ENCODE results near the gene PRPF6.

The PRPF6 gene

GRCh38 chr20:64067733-64068307, 86.9 kb downstream of the PRPF6 start:
- DNase-seq = no peak

DNA sequence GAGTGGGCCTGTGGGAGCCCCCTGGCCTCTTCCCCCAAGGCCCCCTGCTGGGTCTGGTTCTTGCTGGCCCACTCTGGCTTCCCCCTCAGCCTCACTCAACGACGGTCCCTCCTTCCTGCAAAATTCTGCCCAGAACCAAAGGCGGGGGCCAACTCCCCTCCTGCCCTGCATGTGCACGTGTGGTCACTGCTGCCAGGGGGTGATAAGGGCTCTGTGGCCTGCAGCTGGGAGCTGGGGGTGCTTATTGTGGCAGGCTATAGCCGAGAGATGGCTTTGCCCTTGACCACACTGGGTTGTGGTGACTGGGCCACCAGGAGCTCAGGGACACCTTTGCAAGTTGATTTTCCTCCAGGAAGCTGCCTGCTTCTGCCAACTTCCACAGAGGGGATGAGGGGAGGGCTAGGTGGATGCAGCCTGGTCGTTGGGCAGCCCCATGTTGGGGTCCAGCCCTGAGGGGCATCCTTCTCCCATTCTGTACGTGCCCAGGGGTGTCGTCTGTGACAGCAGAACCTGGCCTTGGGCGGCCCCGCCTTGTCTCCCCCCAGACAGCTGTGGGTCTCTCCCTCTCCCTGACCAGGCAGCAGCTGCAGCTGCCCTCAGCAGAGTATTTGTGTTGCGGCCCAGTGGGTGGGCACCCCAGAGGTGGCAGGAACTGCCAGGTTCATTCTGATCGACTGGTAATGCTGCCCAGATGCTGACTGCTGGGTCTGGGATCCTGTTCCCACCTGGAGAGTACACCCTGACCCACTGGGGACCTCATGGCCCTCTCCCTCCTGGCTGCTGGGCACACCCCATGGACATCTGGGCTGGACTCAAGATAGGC, 87.7 kb downstream of the PRPF6 start:
- DNase-seq = peak; percentile 95

GRCh38 chr20:64069209-64069613, 88.3 kb downstream of the PRPF6 start:
- no peak for DNase-seq

- no peak for DNase-seq
Measured at GRCh38 chr20:64069614-64070243, 88.8 kb downstream of the PRPF6 start.

- DNase-seq = no peak
Measured at GRCh38 chr20:64070244-64070993, 89.5 kb downstream of the PRPF6 start.

DNA sequence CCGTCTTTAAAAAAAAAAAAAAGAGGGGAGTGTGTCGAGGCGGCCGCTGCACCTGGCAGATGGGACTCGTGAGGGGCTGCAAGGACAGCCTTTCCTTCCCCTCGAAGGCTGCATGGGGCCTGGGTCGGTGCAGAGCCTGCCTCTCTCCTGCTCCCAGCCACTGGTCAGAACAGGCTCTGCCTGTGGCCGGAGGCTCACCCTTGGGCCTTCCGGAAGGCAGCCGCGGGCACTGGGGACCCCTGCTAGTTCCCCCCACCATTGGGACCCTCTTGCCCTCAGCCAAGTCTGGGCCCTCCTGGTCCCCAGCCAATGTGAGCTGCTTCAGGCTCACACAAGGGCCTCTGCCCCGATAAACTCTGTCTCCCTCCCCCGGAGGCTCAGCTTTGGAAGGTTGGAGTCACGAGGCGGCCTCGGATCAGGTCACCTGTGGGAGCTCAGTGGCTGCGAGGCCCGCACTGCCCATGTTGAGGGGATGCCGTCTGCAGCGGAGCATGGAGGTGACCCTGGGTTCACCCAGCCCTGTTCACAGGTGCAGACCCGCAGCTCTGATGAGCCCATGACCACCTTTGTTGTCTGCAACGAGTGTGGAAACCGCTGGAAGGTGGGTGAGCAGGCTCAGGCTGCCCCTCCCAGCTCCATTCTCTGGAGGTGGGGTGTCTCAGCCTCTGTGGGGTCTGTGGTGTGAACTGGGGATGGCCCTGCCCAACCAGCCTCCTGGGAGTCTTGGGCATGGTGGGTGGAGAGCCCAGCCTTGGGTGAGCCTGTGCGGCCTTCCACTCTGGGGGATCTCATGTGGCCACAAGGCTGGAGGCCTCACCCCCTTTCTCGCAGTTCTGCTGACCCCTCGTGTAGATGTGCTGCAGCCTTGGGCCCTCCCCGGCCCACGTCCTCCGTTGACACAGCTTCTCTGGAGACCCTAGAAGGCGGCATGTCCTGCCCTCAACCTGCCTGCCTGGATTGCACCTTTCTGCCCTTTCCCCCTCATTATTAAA, 90.7 kb downstream of the PRPF6 start:
- no peak for DNase-seq

DNA sequence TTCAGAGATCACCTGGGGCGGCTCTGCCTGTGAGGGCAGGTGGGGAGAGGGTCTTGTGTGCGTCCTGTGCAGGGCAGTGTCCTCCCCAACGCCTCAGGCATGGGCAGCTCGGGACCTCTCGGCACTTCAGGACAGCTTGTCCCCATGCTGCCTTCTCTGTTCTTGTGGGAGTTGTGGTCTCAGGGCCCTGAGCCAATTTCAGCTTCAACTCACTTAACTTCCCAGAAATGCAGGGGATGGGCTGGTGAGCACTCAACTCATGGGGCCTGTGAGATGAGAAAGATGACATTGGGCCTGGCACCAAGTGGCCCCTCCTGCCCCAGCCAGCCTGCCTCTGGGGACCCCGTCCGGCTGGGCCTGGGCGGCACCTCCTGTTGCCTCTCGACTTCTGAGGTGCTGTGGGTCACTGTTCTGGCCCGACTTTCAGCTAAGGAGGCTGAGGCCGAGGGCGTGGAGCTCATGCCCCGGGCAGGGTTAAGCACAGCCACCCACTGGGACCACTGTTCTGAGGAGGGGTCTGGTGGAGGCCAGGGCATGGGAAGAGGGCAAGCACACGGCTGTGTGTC, 91.6 kb downstream of the PRPF6 start:
- DNase-seq = peak; percentile 73

DNA sequence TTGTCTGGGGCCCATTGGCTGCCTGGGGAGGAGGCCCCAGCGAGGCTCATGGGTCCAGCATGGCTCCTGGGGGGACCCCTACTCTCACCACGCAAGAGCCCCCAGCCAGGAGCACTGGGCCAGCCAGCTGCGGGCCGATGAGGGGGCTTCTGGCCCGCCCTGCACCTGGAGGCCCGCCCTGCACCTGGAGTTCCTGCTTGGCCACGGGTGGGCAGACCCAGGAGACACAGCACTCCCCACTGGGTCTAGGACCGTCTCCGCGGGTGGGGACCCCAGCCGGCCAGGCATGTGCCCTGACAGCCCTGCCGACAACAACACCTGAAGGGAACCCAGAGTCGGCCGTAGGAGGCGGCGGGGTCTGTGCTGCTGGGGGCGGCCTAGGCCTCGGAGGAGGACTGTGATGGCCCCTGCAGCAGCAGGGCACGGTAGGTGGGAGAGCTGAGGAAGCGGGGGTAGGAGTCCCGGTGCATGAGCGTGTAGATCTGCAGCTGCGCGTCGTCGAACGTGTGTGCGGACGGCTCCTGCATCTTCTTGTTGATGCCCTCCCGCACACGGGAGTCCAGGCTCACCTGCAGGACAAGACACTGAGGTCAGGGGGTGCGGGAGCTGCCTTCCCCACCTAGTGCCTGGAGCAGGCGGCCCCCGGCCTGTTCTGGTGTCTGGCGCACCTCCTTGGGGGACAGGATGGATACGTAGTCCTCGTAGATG, 92.7 kb downstream of the PRPF6 start:
- DNase-seq = no peak

DNA sequence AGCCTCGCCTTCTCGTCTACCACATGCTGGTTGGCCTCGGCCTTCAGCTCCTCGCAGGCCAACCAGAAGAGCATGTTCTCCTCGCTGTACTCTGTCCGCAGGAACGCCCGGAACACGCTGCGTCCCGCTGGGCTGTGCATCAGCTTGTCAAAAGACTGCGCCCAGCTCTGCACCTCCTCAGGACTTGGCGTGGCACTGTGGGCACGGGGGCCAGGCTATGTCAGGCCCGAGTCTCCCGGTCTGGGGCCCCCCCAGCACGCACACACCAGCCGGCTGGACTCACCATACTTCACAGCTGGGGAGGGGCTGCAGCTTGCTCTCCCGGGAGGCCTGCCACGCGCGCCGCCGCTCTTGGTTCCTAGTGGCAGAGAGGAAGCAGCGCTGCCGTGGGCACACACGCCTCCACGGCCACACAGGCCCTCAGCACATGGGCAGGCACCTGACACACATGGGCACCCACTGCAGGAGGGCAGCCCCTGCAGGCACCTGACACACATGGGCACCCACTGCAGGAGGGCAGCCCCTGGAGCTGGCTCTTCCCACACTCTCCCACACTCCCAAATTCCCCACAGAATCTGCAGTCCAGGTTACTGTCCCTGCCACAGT, 93.4 kb downstream of the PRPF6 start:
- DNase-seq = no peak

DNA sequence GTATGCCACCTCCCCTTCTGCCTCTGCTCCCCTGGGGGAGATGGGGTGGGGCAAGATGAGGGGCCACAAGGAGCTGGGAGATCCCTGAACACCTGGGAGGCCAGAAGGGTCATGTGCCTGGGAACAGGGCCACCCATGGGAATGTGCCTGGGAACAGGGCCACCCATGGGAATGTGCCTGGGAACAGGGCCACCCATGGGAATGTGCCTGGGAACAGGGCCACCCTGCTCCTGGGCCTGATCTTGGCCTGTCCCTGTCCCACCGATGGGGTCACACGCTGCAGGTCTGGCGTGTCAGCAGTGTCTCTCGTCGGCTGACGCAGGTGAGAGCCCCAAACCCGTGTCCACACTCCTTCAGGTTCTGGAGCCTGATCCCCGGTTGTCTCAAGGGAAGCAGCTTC, 94.0 kb downstream of the PRPF6 start:
- DNase-seq = no peak

GRCh38 chr20:64075556-64075955, 94.6 kb downstream of the PRPF6 start:
- DNase-seq = no peak

DNA sequence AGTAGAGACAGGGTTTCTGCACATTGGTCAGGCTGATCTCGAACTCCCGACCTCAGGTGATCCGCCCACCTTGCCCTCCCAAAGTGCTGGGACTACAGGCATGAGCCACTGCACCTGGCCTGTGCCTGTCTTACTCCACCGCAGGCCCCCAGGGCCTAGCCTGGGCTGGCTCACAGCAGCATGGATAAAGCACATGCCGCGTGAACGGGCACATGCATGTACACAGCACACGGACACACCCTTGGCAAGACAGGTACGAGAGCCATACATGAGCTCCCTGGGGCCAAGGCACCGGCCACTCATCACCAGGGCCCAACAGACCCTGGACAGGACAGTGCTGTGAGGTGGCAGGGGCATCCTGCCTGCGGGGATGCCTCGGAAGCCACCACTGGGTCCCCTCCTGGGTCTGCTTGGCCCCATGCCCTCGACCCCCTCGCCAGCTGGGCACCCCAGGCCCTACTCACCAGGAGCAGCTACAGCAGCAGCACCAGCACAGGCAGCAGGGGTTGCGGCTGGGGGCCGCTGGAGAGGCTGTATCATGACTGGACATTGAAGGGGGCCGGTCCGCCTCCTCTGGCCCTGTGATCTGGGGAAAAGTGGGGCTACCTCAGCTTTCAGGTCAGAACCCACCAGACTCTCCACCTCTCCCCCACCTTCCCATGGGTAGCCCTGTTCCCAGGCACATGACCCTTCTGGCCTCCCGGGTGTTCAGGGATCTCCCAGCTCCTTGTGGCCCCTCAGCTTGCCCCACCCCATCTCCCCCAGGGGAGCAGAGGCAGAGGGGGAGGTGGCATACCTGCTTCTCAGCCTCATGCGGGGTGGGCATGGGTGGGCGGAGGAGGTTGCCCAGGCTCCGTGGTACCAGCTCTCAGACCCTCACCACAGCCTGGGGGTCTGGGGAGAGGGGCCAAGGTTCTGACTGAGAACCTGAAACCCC, 95.4 kb downstream of the PRPF6 start:
- no peak for DNase-seq

DNA sequence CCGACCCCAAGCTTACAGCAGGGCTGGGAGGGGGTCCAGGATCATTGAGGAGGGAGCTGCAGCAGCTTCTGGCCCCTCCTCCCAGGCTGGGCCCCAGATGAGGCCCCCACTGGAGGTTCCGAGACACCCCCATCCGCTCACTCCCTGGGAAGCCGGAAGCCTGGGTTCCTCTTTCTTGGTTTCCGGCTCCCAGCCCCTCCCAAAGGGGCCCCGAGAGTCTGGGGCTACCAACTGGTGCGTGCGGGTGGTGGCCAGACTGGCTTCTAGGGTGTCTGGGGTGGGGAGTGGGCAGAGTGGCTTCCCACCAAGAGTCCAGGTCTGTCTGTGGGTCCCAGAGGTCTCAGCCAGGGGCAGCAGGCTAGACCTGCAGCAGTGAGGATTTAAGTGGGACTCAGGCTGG, 96.2 kb downstream of the PRPF6 start:
- peak; percentile 91 for DNase-seq

- no peak for DNase-seq
Measured at GRCh38 chr20:64077541-64077875, 96.6 kb downstream of the PRPF6 start.

- DNase-seq = peak; percentile 84
Measured at GRCh38 chr20:64077876-64078551, 97.1 kb downstream of the PRPF6 start.

GRCh38 chr20:64078934-64079272, 98.0 kb downstream of the PRPF6 start:
- no peak for DNase-seq

- DNase-seq = peak; percentile 91
Measured at GRCh38 chr20:64079273-64080012, 98.5 kb downstream of the PRPF6 start, which contains the start of gene RGS19. RGS19 (minus strand) TSS chr20:64079518; CDS start chr20:64076886, 2,632 bp downstream.

Data from hematopoietic multipotent progenitor cell treated with erythropoietin and hydrocortisone succinate and interleukin-3 and kit ligand, for 4 days (in vitro differentiated cells).